Small intestine (tissue), 7 donors: ENCODE data around the gene PRRT1. TPM values are rescaled to one million over a fixed set of nuclear protein-coding genes. Genes with fewer than 3 reads are reported as not detected.
"Not testable (repeated sequence)": the region's sequence is repeated elsewhere in the genome, so short reads cannot be mapped to it uniquely, and the experiment has no call there.

Experiments used
- DNase-seq, 2 donors: peaks; one replicate each; pipeline versions ENCODE4 v3.0.0 to v3.0.0-alpha.2; 2013
- FAIRE-seq: peaks from 2 replicates; lab custom pipeline; 2012; peaks lifted over from hg19 to GRCh38; lab: Jason Lieb, UNC
- H3K27ac ChIP-seq, 3 donors: one replicate each; pipeline ENCODE4 v1.5.1; 2013; ENCODE audit warnings: low read length in 2 of 3, mild to moderate bottlenecking in 2 of 3, control low read depth in 1 of 3, inconsistent platforms in 1 of 3, low read depth in 1 of 3, moderate library complexity in 1 of 3
- H3K27me3 ChIP-seq, 3 donors: one replicate each; pipeline ENCODE4 v1.6.1; 2013; ENCODE audit warnings: low read length in 3 of 3, inconsistent platforms in 1 of 3; ENCODE audit not compliant: control insufficient read depth in 3 of 3, insufficient read depth in 3 of 3
- H3K36me3 ChIP-seq, 3 donors: one replicate each; pipeline ENCODE4 v1.6.1; 2013; ENCODE audit warnings: low read length in 3 of 3, inconsistent platforms in 1 of 3, low read depth in 1 of 3, mild to moderate bottlenecking in 1 of 3, moderate library complexity in 1 of 3; ENCODE audit not compliant: control insufficient read depth in 3 of 3, insufficient read depth in 2 of 3
- H3K4me1 ChIP-seq, 3 donors: one replicate each; pipeline ENCODE4 v1.6.1; 2013; ENCODE audit warnings: low read length in 2 of 3, inconsistent platforms in 1 of 3, low read depth in 1 of 3, mild to moderate bottlenecking in 1 of 3, moderate library complexity in 1 of 3; ENCODE audit not compliant: control insufficient read depth in 3 of 3, insufficient read depth in 2 of 3
- H3K4me3 ChIP-seq, 3 donors: one replicate each; pipeline ENCODE4 v1.5.1; 2013; ENCODE audit warnings: low read length in 3 of 3, control low read depth in 1 of 3, inconsistent platforms in 1 of 3, low read depth in 1 of 3, mild to moderate bottlenecking in 1 of 3, moderate library complexity in 1 of 3
- H3K9me3 ChIP-seq, 2 donors: one replicate each; pipeline ENCODE4 v1.6.1; 2013; ENCODE audit warnings: low read depth in 1 of 2, low read length in 1 of 2; ENCODE audit not compliant: control insufficient read depth in 2 of 2, insufficient read depth in 1 of 2
- WGBS, 3 donors: extraction: QIAGEN DNeasy Blood & Tissue Kit; methylation state at CpG; one replicate each; pipeline ENCODE4 v1.1.7; 2013; 5-methylcytosine and 5-hydroxymethylcytosine counted together
- polyA plus RNA-seq, 4 donors: library from polyadenylated mRNA; stranded (reverse) in 3 of 4; unstranded in 1 of 4; fragments of 200-250 nt in 3 of 4; fragments of 120-200 nt in 1 of 4; gene quantifications; one replicate each; pipeline versions ENCODE4 v1.2.1 to v1.2.3, GENCODE V29; 2013
- donor health status: healthy with polysubstance abuse.
- donor health status: control.
- donor health status: control.
- donor health status: Bipolar disorder and iron deficiency.
- donor health status: healthy.

Gene PRRT1
- polyA plus RNA-seq, 4 donors: 1.4 to 4.7 (median 4.6) TPM; not detected in 1

- Histone ChIP-seq H3K27ac (peak overlapping the region; percentile 56 to 93 (median 91)), H3K4me1 (peaks cover 6 to 44% (median 7%) of the 10 kb centered on the region in 3 donors), H3K36me3 (no peaks in the 10 kb centered on the region), H3K4me3 (peak overlapping the region; percentile 0 to 40 (median 5)), H3K27me3 (no peaks in the 10 kb centered on the region), H3K9me3 (no peaks in the 10 kb centered on the region)
- WGBS, 3 donors: 16 to 18% (median 17%) methylated on average over 15 of the region's 15 CpGs
- peak; percentile 58 to 77 for DNase-seq
- FAIRE-seq: no peak
These were observed 43.3 kb upstream of the PRRT1 start for GRCh38 chr6:32194825-32195651.

- Histone ChIP-seq H3K4me3 (no peak overlapping the region), H3K4me1 (peaks cover 6 to 44% (median 7%) of the 10 kb centered on the region in 3 donors), H3K27me3 (no peaks in the 10 kb centered on the region), H3K36me3 (peaks cover 0 to under 1% (median 0%) of the 10 kb centered on the region in 3 donors), H3K27ac (peak overlapping the region in 1 of 3 donors; percentile 91), H3K9me3 (no peaks in the 10 kb centered on the region)
- FAIRE-seq (no peak), DNase-seq (no peak)
- WGBS, 3 donors: 94% methylated on average over 4 of the region's 4 CpGs
These were observed 42.6 kb upstream of the PRRT1 start for GRCh38 chr6:32194388-32194787.

DNA sequence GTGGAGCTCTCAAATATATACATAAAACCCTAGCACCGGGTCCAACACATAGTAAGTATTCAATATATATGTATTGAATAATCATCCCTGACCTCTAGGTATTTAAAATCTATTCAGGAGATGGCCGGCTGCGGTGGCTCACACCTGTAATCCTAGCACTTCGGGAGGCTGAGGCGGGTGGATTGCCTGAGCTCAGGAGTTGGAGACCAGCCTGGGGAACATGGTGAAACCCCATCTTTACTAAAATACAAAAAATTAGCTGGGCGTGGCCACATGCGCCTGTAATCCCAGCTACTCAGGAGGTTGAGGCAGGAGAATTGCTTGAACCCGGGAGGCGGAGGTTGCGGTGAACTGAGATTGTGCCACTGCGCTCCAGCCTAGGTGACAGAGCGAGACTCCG, 41.4 kb upstream of the PRRT1 start:
- H3K4me3 ChIP-seq, FAIRE-seq, H3K9me3 ChIP-seq, DNase-seq, H3K27me3 ChIP-seq: not testable (repeated sequence)
- H3K27ac ChIP-seq: peak overlapping the region in 2 of 3 donors; percentile 94 to 99
- H3K4me1 ChIP-seq: peaks cover 10 to 51% (median 12%) of the 10 kb centered on the region in 3 donors
- H3K36me3 ChIP-seq: peaks cover 0 to 12% (median 0%) of the 10 kb centered on the region in 3 donors
- 71 to 85% (median 83%) methylated on average over 13 of the region's 13 CpGs for WGBS, 3 donors

GRCh38 chr6:32192608-32193039, 40.9 kb upstream of the PRRT1 start, which contains the start of gene GPSM3:
Gene GPSM3, minus strand, starts transcription at chr6:32192643. Its CDS starts 130 bp downstream, at chr6:32192513.
- peaks cover 0 to 17% (median 0%) of the 10 kb centered on the region in 3 donors for H3K36me3 ChIP-seq
- FAIRE-seq (no peak), DNase-seq (peak; percentile 52 to 59)
- peak within 1 kb of the TSS; percentile 20 to 83 (median 68) for H3K4me3 ChIP-seq
- H3K27me3 ChIP-seq: no peaks in the 10 kb centered on the region
- peak within 1 kb of the TSS; percentile 81 to 99 (median 94) for H3K27ac ChIP-seq
- WGBS, 3 donors: 14 to 44% (median 33%) methylated on average over 5 of the region's 5 CpGs
- peaks cover 10 to 56% (median 12%) of the 10 kb centered on the region in 3 donors for H3K4me1 ChIP-seq
- no peaks in the 10 kb centered on the region for H3K9me3 ChIP-seq

- Histone ChIP-seq H3K4me1 (peaks cover 10 to 53% (median 12%) of the 10 kb centered on the region in 3 donors), H3K27me3 (no peaks in the 10 kb centered on the region), H3K27ac (peak overlapping the region; percentile 81 to 99 (median 94)), H3K9me3 (no peaks in the 10 kb centered on the region), H3K4me3 (peak overlapping the region; percentile 20 to 83 (median 68)), H3K36me3 (peaks cover 0 to 24% (median under 1%) of the 10 kb centered on the region in 3 donors)
- WGBS, 3 donors: 53 to 69% (median 68%) methylated on average over 13 to 15 of the region's 15 CpGs
- no peak for FAIRE-seq
- no peak for DNase-seq
These were observed 40.2 kb upstream of the PRRT1 start for GRCh38 chr6:32191696-32192607.

- DNase-seq (peak in 1 of 2 donors; percentile 35), FAIRE-seq (no peak)
- H3K27me3 ChIP-seq: no peaks in the 10 kb centered on the region
- peaks cover 0 to 32% (median 4%) of the 10 kb centered on the region in 3 donors for H3K36me3 ChIP-seq
- H3K27ac ChIP-seq: peak overlapping the region; percentile 76 to 99 (median 94)
- H3K4me1 ChIP-seq: peaks cover 10 to 54% (median 12%) of the 10 kb centered on the region in 3 donors
- H3K4me3 ChIP-seq: peak overlapping the region; percentile 76 to 94 (median 83)
- WGBS, 3 donors: 49 to 59% (median 49%) methylated on average over 8 of the region's 8 CpGs
- H3K9me3 ChIP-seq: no peaks in the 10 kb centered on the region
These were observed 39.4 kb upstream of the PRRT1 start for GRCh38 chr6:32190911-32191677.

- no peaks in the 10 kb centered on the region for H3K27me3 ChIP-seq
- FAIRE-seq: no peak
- peaks cover 0 to 35% (median 5%) of the 10 kb centered on the region in 3 donors for H3K36me3 ChIP-seq
- no peaks in the 10 kb centered on the region for H3K9me3 ChIP-seq
- H3K4me1 ChIP-seq: peaks cover 10 to 54% (median 12%) of the 10 kb centered on the region in 3 donors
- peak within 1 kb of the TSS; percentile 76 to 99 (median 94) for H3K27ac ChIP-seq
- H3K4me3 ChIP-seq: peak within 1 kb of the TSS; percentile 76 to 94 (median 83)
- peak; percentile 91 to 94 for DNase-seq
- 1 to 3% (median 3%) methylated on average over 20 to 23 of the region's 23 CpGs for WGBS, 3 donors
These were observed 38.5 kb upstream of the PRRT1 start, which contains the start of gene PBX2 for GRCh38 chr6:32190054-32190851. Gene PBX2, minus strand, starts transcription at chr6:32190202. Its CDS starts 287 bp downstream, at chr6:32189915.
